Measurements from ENCODE around the gene DOC2A.
A peak's percentile ranks its signal among the peaks of the same experiment; 100 is the strongest.
"Not testable (repeated sequence)": the region's sequence is repeated elsewhere in the genome, so short reads cannot be mapped to it uniquely, and the experiment has no call there.

DOC2A gene

GRCh38 chr16:30015450-30015849 lies 4.6 kb upstream of the DOC2A start:
- not testable (repeated sequence) for H3K4me3 Mint-ChIP-seq, DNase-seq, H3K27ac Mint-ChIP-seq, ATAC-seq, H3K9me3 Mint-ChIP-seq
- Mint-ChIP-seq H3K27me3 (peaks cover 19% of the 10 kb centered on the region), H3K4me1 (peaks cover 14% of the 10 kb centered on the region)

- H3K4me3 Mint-ChIP-seq: not testable (repeated sequence)
Observed at GRCh38 chr16:30012598-30012997, 1.8 kb upstream of the DOC2A start.

GRCh38 chr16:30011714-30012504 lies 1.1 kb upstream of the DOC2A start:
- H3K27ac Mint-ChIP-seq: peak overlapping the region; percentile 88 to 91
- H3K4me1 Mint-ChIP-seq: peaks cover 29% of the 10 kb centered on the region
- peaks cover 44% of the 10 kb centered on the region for H3K27me3 Mint-ChIP-seq
- H3K4me3 Mint-ChIP-seq: peak overlapping the region; percentile 76 to 82
- no peak for ATAC-seq
- no peaks in the 10 kb centered on the region for H3K9me3 Mint-ChIP-seq
- DNase-seq: no peak

More at GRCh38 chr16:30012598-30012997, 1.8 kb upstream of the DOC2A start:
- not testable (repeated sequence) for ATAC-seq, H3K9me3 Mint-ChIP-seq, DNase-seq, H3K27ac Mint-ChIP-seq
- H3K4me1 Mint-ChIP-seq: peaks cover 29% of the 10 kb centered on the region
- H3K27me3 Mint-ChIP-seq: peaks cover 44% of the 10 kb centered on the region

- DNase-seq: no peak
- Mint-ChIP-seq H3K4me3 (peak overlapping the region; percentile 73 to 75), H3K4me1 (peaks cover 33% of the 10 kb centered on the region), H3K9me3 (no peaks in the 10 kb centered on the region), H3K27me3 (peaks cover 44% of the 10 kb centered on the region), H3K27ac (peak overlapping the region in 1 of 2 donors; percentile 76)
- ATAC-seq: peak; percentile 39
Observed at GRCh38 chr16:30009990-30010843, 610 bp downstream of the DOC2A start.

- Mint-ChIP-seq H3K27ac (no peak overlapping the region), H3K4me3 (peak overlapping the region in 1 of 2 donors; percentile 59), H3K27me3 (peaks cover 44% of the 10 kb centered on the region), H3K9me3 (no peaks in the 10 kb centered on the region), H3K4me1 (peaks cover 41% of the 10 kb centered on the region)
- DNase-seq (no peak), ATAC-seq (no peak)
Observed at GRCh38 chr16:30009085-30009862, 1.6 kb downstream of the DOC2A start.

GRCh38 chr16:30007378-30007895 lies 3.4 kb downstream of the DOC2A start:
- peaks cover 42% of the 10 kb centered on the region for H3K4me1 Mint-ChIP-seq
- DNase-seq: no peak
- H3K4me3 Mint-ChIP-seq: no peak overlapping the region
- H3K27ac Mint-ChIP-seq: peak overlapping the region in 1 of 2 donors; percentile 85
- no peaks in the 10 kb centered on the region for H3K9me3 Mint-ChIP-seq
- peaks cover 43% of the 10 kb centered on the region for H3K27me3 Mint-ChIP-seq
- no peak for ATAC-seq

GRCh38 chr16:30006659-30007377 lies 4.0 kb downstream of the DOC2A start:
- Mint-ChIP-seq H3K27ac (peak overlapping the region in 1 of 2 donors; percentile 85), H3K27me3 (peaks cover 37% of the 10 kb centered on the region), H3K4me3 (no peak overlapping the region), H3K4me1 (peaks cover 37% of the 10 kb centered on the region), H3K9me3 (no peaks in the 10 kb centered on the region)
- no peak for DNase-seq
- ATAC-seq: no peak

- no peak for ATAC-seq
- H3K4me3 Mint-ChIP-seq: no peak overlapping the region
- DNase-seq: no peak
- no peak overlapping the region for H3K27ac Mint-ChIP-seq
- peaks cover 30% of the 10 kb centered on the region for H3K27me3 Mint-ChIP-seq
- peaks cover 30% of the 10 kb centered on the region for H3K4me1 Mint-ChIP-seq
- no peaks in the 10 kb centered on the region for H3K9me3 Mint-ChIP-seq
Observed at GRCh38 chr16:30006095-30006473, 4.7 kb downstream of the DOC2A start.

GRCh38 chr16:30005341-30006094 lies 5.3 kb downstream of the DOC2A start:
- Mint-ChIP-seq H3K9me3 (no peaks in the 10 kb centered on the region), H3K27me3 (peaks cover 26% of the 10 kb centered on the region), H3K4me3 (no peak overlapping the region), H3K27ac (no peak overlapping the region), H3K4me1 (peaks cover 29% of the 10 kb centered on the region)
- ATAC-seq: peak; percentile 68
- DNase-seq: peak; percentile 39 to 45

- H3K27me3 Mint-ChIP-seq: peaks cover 19% of the 10 kb centered on the region
- no peaks in the 10 kb centered on the region for H3K9me3 Mint-ChIP-seq
- DNase-seq (no peak), ATAC-seq (peak; percentile 31)
- no peak overlapping the region for H3K4me3 Mint-ChIP-seq
- peak overlapping the region in 1 of 2 donors; percentile 93 for H3K27ac Mint-ChIP-seq
- H3K4me1 Mint-ChIP-seq: peaks cover 22% of the 10 kb centered on the region
Observed at GRCh38 chr16:30004811-30005242, 6.0 kb downstream of the DOC2A start.

- Mint-ChIP-seq H3K4me1 (peaks cover 18% of the 10 kb centered on the region), H3K27ac (peak overlapping the region in 1 of 2 donors; percentile 52), H3K9me3 (no peaks in the 10 kb centered on the region), H3K27me3 (peaks cover 15% of the 10 kb centered on the region), H3K4me3 (no peak overlapping the region)
- DNase-seq: no peak
- ATAC-seq: no peak
Observed at GRCh38 chr16:30004424-30004776, 6.4 kb downstream of the DOC2A start.

GRCh38 chr16:30003670-30004423 lies 7.0 kb downstream of the DOC2A start:
- no peaks in the 10 kb centered on the region for H3K9me3 Mint-ChIP-seq
- no peak overlapping the region for H3K4me3 Mint-ChIP-seq
- H3K4me1 Mint-ChIP-seq: peaks cover 13% of the 10 kb centered on the region
- ATAC-seq: no peak
- H3K27ac Mint-ChIP-seq: peak overlapping the region in 1 of 2 donors; percentile 88
- no peak for DNase-seq
- peaks cover 9% of the 10 kb centered on the region for H3K27me3 Mint-ChIP-seq

- Mint-ChIP-seq H3K27ac (peak overlapping the region; percentile 5 to 40), H3K27me3 (peaks cover under 1% of the 10 kb centered on the region), H3K9me3 (no peaks in the 10 kb centered on the region), H3K4me3 (no peak overlapping the region), H3K4me1 (peaks cover 17% of the 10 kb centered on the region)
- no peak for ATAC-seq
- DNase-seq: no peak
Observed at GRCh38 chr16:30002614-30003346, 8.0 kb downstream of the DOC2A start.

Measured in stimulated activated naive CD8-positive, alpha-beta T cell treated with anti-CD3 and anti-CD28 coated beads, Interleukin-15, amount 100 ng/mL, for 72 hours (primary cell).